Activated naive CD8-positive, alpha-beta T cell treated with anti-CD3 and anti-CD28 coated beads, Interleukin-2, amount 50 U/mL, for 16 hours (primary cell): ENCODE results near the gene SULF2.

Experiments used
- DNase-seq: peaks from one replicate; pipeline ENCODE4 v3.0.0-alpha.2; 2020; ENCODE audit warnings: low read depth, low spot score

The SULF2 gene

GRCh38 chr20:47684306-47685080 lies 100.8 kb downstream of the SULF2 start:
- no peak for DNase-seq

- no peak for DNase-seq
Measured at GRCh38 chr20:47682916-47683315, 102.4 kb downstream of the SULF2 start.

- DNase-seq, result no peak
Measured at GRCh38 chr20:47682028-47682783, 103.1 kb downstream of the SULF2 start.

- no peak for DNase-seq
Measured at GRCh38 chr20:47680804-47681529, 104.3 kb downstream of the SULF2 start.

GRCh38 chr20:47679462-47679861 lies 105.8 kb downstream of the SULF2 start:
- DNase-seq, result no peak

- no peak for DNase-seq
Measured at GRCh38 chr20:47678536-47678935, 106.7 kb downstream of the SULF2 start.

- DNase-seq, result peak; percentile 29
Measured at GRCh38 chr20:47677635-47678453, 107.4 kb downstream of the SULF2 start.

- DNase-seq, result no peak
Measured at GRCh38 chr20:47676912-47677634, 108.2 kb downstream of the SULF2 start.

GRCh38 chr20:47676219-47676721 lies 109.0 kb downstream of the SULF2 start:
- DNase-seq, result no peak

GRCh38 chr20:47675190-47676142 lies 109.8 kb downstream of the SULF2 start:
- no peak for DNase-seq

GRCh38 chr20:47674686-47675085 lies 110.6 kb downstream of the SULF2 start:
- DNase-seq, result no peak

GRCh38 chr20:47674145-47674544 lies 111.1 kb downstream of the SULF2 start:
- no peak for DNase-seq

- DNase-seq, result no peak
Measured at GRCh38 chr20:47673671-47673955, 111.7 kb downstream of the SULF2 start.

- DNase-seq, result no peak
Measured at GRCh38 chr20:47672886-47673670, 112.2 kb downstream of the SULF2 start.

GRCh38 chr20:47672166-47672565 lies 113.1 kb downstream of the SULF2 start:
- no peak for DNase-seq

- DNase-seq, result no peak
Measured at GRCh38 chr20:47670913-47671312, 114.4 kb downstream of the SULF2 start.

GRCh38 chr20:47669927-47670890 lies 115.1 kb downstream of the SULF2 start:
- no peak for DNase-seq

GRCh38 chr20:47669489-47669888 lies 115.8 kb downstream of the SULF2 start:
- no peak for DNase-seq
